D341Med (cell line): ENCODE data around the gene SON.
"Not testable (repeated sequence)": the region's sequence is repeated elsewhere in the genome, so short reads cannot be mapped to it uniquely, and the experiment has no call there.

Experiments used
- DNase-seq: peaks from one replicate; pipeline ENCODE4 v3.0.0; 2012; ENCODE audit warnings: low spot score

The SON gene

GRCh38 chr21:33569991-33570390 is 27.2 kb downstream of the SON start:
- no peak for DNase-seq

- no peak for DNase-seq
These were observed 29.5 kb downstream of the SON start for GRCh38 chr21:33572350-33572749.

DNA sequence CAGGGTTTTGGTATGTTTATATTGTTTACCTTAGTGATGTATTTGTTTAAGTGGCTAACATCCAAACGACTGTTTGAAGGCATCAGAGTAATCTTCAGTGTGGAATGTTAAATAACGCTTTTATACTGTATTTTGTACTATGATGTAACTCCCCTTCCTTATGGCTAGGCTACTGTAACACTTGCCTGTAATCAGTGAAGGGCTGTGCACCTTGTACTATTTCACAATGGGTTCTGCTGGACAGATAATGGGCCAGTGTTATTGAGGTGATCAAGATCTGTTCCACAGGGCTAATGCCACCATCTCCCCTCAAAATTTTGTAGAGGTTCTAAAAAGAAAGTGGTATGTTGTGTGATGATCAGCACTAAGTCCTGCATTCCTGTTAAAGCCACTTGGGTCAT is 33.9 kb downstream of the SON start:
- DNase-seq, result not testable (repeated sequence)

DNA sequence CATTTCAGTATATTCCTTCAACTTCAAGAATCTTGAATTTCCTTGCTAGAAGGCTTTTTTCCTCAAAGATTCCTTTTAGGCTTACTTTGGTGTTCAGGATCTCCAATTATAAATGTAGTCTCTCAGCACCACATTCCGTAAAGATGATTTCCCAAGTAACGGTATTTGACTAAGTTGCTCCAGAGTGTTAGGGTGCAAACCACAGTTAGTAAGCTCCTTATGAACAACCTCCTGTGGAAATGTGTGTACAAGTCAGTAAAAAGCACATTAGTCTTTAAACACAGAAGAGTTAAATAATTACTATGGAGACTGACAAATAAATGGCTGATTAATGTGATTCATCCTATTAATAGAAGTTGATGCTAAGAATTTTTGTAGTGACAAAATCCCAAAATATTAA is 35.4 kb downstream of the SON start:
- DNase-seq, result no peak

GRCh38 chr21:33578959-33579542 is 36.2 kb downstream of the SON start:
- no peak for DNase-seq

DNA sequence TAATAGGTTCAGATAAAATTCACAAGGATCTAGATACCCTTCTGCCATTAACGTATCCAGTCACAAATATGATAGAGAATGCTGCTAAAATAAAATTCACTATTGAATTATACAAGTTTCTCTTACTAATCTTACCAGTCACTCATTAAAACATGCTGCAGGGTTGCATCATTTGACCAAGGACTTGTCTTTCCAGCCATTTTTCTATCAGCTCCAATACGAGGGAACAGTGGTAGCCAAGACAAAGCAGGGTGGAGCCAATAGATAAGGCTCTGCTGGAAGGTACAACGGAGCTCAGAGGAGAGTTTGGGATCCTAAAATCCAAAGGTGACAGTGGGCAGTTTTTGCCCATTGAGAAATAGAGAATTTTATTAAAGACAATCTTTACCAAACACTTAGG is 41.6 kb downstream of the SON start:
- DNase-seq, result no peak

DNA sequence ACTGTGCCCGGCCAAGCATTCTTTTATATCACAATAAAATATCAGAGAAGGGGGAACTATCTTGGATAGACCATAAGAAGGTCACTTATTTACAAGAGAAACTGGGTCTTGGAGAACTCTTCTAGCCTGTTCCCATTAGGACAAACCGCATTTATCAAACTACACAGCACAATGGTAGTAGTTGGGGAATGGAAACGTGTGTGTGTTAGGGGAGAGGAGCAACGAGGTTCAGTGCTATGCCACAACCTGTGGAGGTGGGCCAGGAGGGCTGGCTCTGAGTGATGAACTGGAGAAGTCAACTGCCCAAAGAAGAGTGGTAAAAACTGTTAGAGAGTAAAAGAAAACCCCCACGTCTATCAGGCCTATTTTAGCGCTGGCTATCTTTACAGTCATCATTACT is 44.1 kb downstream of the SON start:
- no peak for DNase-seq

GRCh38 chr21:33587792-33588484 is 45.1 kb downstream of the SON start:
- peak; percentile 61 for DNase-seq

- peak; percentile 99 for DNase-seq
These were observed 45.9 kb downstream of the SON start, which contains the start of gene DONSON for GRCh38 chr21:33588485-33589335. TSS of gene DONSON (minus strand) at chr21:33588684. CDS start at chr21:33588641, 43 bp downstream.

- no peak for DNase-seq
These were observed 55.2 kb downstream of the SON start for GRCh38 chr21:33598051-33598450.

DNA sequence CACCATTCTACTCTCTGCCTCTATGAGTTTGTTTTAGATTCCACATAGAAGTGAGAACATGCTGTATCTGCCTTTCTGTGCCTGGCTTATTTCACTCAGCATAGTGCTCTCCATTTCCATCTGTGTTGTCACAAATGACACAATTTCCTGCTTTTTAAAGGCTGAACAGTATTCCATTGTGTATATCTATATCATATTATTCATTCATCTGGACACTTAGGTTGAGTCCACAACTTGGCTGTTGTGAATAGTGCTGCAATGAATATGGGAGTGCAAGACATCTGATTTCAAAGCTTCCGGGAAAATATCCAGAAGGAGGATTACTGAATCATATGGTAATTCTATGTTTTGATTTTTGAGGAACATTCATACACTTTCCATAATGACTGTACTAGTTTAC is 65.7 kb downstream of the SON start:
- no peak for DNase-seq

DNA sequence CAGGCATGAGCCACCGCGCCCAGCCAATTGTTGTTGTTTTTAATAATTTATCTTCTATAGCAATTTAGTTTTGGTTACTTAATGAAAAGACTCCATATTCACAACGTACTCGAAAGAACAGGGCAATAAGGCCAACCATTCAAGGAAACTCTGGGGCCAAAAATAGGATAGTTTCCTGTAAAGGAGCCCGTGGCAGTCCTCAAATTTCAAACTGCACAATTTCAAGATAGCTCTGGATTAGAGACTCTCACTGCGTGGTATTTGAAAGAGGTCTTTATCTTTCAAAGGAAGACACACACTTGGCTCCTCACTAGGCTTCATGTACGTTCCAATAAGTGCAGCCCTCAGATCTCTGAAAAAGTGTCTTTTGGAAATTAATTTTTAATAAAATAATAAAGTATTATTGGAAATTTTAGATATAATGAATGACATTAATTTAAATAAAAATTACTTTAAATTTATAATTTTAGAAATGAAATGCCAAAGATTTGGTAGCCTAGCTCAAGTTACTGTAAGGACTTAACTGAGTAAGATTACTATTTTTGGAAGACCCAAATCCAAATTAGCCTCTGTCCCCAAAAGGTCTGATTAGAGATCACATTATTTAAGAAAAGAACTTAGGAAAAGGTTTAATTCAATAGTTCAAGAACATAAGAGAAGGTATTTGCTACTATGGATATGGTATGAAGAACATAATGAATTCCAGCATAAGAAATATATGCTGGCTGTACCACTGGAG is 68.3 kb downstream of the SON start:
- DNase-seq, result no peak

GRCh38 chr21:33617565-33617964 is 74.7 kb downstream of the SON start:
- not testable (repeated sequence) for DNase-seq

DNA sequence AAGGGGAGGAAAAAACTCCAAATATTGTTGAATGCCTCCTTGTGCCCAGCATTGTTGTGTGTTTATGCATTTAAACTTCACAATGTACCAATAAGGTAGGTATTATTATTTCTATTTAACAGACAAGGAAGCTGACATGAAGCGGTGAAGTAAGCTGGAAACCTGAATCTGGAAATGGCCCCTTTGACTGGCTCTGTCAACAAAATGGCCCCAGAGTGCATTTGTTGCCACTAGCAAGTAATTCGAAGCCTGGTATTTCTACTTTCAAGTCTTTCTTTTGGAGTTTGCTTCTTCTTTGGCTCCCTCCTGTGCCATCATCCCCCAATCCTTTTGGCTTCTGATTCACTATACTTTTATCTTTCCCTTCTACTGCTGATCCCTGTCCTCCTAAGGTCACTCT is 75.6 kb downstream of the SON start:
- no peak for DNase-seq

DNA sequence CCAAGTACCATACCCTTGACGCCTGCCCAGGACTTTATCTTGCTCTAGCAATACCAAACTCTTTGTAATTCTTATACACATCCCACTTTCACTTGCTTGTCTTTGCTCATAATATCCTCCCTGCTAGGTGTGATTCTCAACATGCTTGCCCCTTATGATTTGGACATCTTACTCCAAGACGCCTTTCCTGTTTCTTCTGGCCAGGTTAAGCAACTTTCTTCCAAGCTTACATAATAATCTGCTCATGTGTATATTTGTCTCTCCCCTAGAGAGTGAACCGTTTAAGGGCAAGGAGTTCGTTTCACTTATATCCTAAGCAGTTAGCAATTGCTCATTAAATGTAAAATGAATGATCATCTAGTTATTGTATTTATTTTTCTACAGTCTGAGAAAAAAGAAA is 76.9 kb downstream of the SON start:
- DNase-seq, result no peak

- DNase-seq, result no peak
These were observed 79.4 kb downstream of the SON start for GRCh38 chr21:33622253-33622652.

DNA sequence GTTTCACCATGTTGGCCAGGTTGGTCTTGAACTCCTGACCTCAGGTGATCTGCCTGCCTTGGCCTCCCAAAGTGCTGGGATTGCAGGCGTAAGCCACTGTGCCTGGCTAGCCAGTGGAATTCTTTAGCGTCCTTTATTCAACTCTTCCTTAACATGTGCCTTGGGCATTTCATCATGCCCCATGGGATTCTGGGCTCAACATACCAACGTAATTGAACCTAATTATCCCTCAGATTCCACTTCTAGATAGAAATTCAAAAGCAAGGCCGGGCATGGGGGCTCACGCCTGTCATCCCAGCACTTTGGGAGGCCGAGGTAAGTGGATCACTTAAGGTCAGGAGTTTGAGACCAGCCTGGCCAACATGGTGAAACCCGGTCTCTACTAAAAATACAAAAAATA is 83.3 kb downstream of the SON start:
- not testable (repeated sequence) for DNase-seq
